SIG-M5 treated with dmso at 0.1 percent for 504 hours (cell line): ENCODE measurements around the gene HCN4.

Experiments
- DNase-seq: peaks from one replicate; lab custom pipeline; 2025; ENCODE audit not compliant: unreplicated experiment; lab: John Stamatoyannopoulos, UW

Gene HCN4

GRCh38 chr15:73368301-73369136 lies at the start of gene HCN4:
HCN4 (minus strand) TSS chr15:73368958; CDS start chr15:73368270, 688 bp downstream.
- DNase-seq = no peak

DNA sequence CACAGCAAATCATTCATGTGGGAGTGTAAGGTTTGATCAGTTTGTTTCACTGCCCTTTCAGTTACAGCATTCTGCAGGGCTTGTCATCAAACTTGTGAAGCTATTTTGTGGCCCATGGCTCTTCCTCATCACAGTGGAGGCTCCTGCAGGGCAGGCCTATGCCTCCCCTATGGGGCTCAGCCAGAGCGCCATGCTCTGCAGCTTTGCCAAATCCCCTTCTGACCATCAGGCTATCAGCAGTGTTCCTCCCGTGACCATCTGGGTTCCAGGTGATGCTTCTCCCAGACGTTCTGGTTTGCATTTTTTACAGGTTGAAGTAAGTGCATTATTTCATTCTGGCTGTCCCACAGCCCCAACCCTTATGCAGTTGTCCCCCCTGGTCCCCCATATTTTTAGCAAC lies 46.1 kb upstream of the HCN4 start:
- DNase-seq = no peak

GRCh38 chr15:73403171-73403570 lies 34.4 kb upstream of the HCN4 start:
- no peak for DNase-seq

- peak; percentile 69 for DNase-seq
Measured at GRCh38 chr15:73400222-73400621, 31.5 kb upstream of the HCN4 start.

GRCh38 chr15:73398861-73399260 lies 30.1 kb upstream of the HCN4 start:
- no peak for DNase-seq

- DNase-seq = no peak
Measured at GRCh38 chr15:73397461-73397860, 28.7 kb upstream of the HCN4 start.

- no peak for DNase-seq
Measured at GRCh38 chr15:73395671-73396070, 26.9 kb upstream of the HCN4 start.

- DNase-seq = no peak
Measured at GRCh38 chr15:73394782-73395181, 26.0 kb upstream of the HCN4 start.

GRCh38 chr15:73393336-73393735 lies 24.6 kb upstream of the HCN4 start:
- DNase-seq = no peak

- no peak for DNase-seq
Measured at GRCh38 chr15:73392025-73392424, 23.3 kb upstream of the HCN4 start.

DNA sequence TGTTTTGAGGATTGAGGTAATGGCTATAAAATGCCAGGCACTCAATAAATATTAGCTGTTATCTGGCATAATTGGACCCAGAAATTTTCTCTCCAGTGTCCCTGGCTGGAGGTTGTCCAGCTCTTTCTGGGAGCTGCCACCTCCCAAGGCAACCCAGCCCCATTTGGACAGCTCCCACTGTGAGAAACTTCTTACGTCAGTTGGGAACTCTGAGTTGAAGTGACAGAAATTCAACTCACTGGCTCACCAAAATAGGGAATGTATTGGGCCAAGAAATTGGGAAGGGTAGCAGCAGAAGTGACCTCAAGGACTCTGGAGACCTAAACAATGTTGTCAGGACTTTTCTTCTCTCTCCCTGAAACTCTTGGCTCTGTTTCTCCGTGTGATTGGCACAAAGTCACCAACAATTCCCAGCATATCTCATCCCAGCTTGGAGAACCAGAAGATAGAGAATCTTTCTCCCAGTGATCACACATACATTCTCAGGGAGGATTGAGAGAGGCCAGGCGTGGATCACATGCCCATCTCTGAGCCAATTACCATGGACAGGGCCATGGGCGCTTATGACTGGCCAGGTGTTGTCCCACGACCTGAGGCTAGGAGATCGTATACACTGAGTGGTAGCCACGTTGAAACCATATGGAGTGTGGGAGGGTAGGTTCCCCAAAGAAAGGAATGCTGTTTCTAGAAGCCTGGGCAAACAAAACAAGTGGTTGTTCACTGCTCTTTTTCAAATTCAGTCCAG lies 22.5 kb upstream of the HCN4 start:
- no peak for DNase-seq

DNA sequence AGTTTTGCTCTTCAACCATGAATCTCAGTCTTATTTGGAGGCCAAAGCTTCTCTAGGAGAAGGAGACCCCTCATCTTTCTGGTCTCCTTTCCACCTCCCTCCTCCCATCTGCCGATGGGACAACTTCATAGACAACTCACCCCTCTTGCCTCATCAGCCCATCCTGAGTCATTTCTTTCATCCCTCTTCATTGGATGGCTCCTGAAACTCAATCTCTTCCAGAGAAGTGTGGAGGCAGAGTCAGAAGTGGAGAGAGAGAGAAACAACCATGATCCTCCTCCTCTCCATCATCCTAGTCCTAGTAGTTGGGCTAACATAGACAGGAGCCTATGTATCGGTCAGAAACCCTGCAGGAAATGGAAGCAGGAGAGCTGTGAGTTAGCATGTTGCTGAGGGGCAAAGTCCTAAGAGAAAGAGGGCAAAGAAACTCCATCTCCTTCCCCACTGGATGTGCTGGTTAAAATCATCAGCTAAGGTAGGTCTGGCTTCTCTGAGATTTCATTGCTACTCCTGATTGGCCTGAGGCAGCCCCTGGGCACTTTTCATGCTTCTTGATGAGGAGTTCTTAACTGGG lies 21.3 kb upstream of the HCN4 start:
- no peak for DNase-seq

GRCh38 chr15:73389539-73389938 lies 20.8 kb upstream of the HCN4 start:
- DNase-seq = no peak

GRCh38 chr15:73388256-73388781 lies 19.6 kb upstream of the HCN4 start:
- no peak for DNase-seq

GRCh38 chr15:73387507-73388255 lies 18.9 kb upstream of the HCN4 start:
- no peak for DNase-seq

- no peak for DNase-seq
Measured at GRCh38 chr15:73386886-73387506, 18.2 kb upstream of the HCN4 start.

DNA sequence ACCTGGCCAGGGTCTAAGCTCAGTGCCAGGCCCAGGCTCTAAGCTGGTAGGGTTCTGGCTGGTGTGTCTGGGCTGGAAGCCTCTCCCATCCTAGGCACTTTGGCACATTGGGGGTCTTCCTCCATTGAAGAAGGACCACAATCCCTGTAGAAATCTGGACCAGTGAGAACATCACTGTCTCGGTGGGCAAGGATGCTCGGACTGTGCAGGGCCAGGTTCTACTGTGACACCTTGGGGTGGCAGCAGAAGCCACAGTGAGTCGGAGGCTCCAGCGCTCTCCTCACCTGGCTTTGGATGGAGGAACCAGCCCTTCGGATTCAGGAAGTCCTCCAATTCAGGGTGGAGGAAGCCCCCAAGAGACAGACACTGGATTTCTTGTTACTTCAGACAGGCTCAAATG lies 17.5 kb upstream of the HCN4 start:
- DNase-seq = no peak

- DNase-seq = no peak
Measured at GRCh38 chr15:73385205-73385604, 16.4 kb upstream of the HCN4 start.

GRCh38 chr15:73383310-73384189 lies 14.8 kb upstream of the HCN4 start:
- DNase-seq = no peak

DNA sequence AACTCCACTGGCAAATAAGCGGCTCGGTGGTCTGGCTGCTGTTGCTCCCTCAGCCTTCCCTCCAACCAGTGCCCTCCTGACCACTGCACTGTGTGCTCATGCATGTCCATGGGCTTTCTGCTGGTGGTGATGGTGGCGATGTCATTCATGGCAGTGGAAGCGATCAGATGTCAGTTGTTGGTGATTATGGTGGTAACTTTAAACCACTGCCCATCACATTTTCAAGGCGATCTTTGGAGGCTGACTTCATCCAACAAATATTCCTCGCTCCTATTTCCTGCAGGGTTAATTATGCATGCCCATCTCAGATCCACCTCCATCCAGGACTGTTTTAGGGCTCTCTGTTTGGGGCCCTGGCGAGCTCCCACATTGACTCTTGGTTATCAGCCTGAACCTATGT lies 13.4 kb upstream of the HCN4 start:
- DNase-seq = no peak
